IMR-90 (cell line): ENCODE data around the gene TRIM44. TPM values are rescaled to one million over a fixed set of nuclear protein-coding genes. Genes with fewer than 3 reads are reported as not detected.

Experiments used
- ATAC-seq: fragments of 200-7000 bp; cut with Tn5 transposase; 2 replicates; pipeline ENCODE4 v1.9.1; 2020; ENCODE audit warnings: low read depth, mild to moderate bottlenecking, moderate library complexity
- BruUV-seq: library from RNA; stranded (reverse); fragments of 400-500 nt; replicated peaks from 2 replicates; lab custom pipeline; 2021; lab: Mats Ljungman, UMichigan
- CTCF ChIA-PET: fragments of 300-600 bp; formaldehyde crosslinking; extraction: SDS; loops from one replicate; lab custom pipeline; 2021; ENCODE audit warnings: antibody characterized with exemption; lab: Yijun Ruan, JAX
- POLR2A ChIA-PET: fragments of 300-600 bp; sonication (Branson Sonifier 250); formaldehyde crosslinking; loops from one replicate; lab custom pipeline; 2022; ENCODE audit warnings: antibody characterized with exemption; ENCODE audit not compliant: unreplicated experiment; lab: Charles Lee
- DNase-seq: peaks from one replicate; pipeline ENCODE4 v3.0.0; 2013
- H2AFZ ChIP-seq: replicated peaks from 2 replicates; pipeline ENCODE3; 2013; ENCODE audit warnings: low read length, mild to moderate bottlenecking; ENCODE audit not compliant: poor library complexity
- H2AK5ac ChIP-seq: 2 replicates; pipeline ENCODE4 v1.6.1; 2013; ENCODE audit warnings: low read depth, low read length, inconsistent platforms
- H2AK9ac ChIP-seq: replicated peaks from 2 replicates; pipeline ENCODE3; 2013; ENCODE audit warnings: mild to moderate bottlenecking, low read depth, low read length, moderate library complexity; ENCODE audit not compliant: poor library complexity
- H2BK120ac ChIP-seq: 2 replicates; pipeline ENCODE4 v1.6.1; 2013; ENCODE audit warnings: low read depth, low read length, inconsistent platforms
- H2BK15ac ChIP-seq: 3 replicates; pipeline ENCODE4 v1.6.1; 2013; ENCODE audit warnings: low read depth, low read length, inconsistent platforms
- H2BK20ac ChIP-seq: 2 replicates; pipeline ENCODE4 v1.6.1; 2013; ENCODE audit warnings: low read depth, mild to moderate bottlenecking, inconsistent platforms, low read length, moderate library complexity
- H2BK5ac ChIP-seq: 2 replicates; pipeline ENCODE4 v1.6.1; 2013; ENCODE audit warnings: mild to moderate bottlenecking, low read depth, low read length, inconsistent platforms; ENCODE audit not compliant: poor library complexity, severe bottlenecking
- H3K14ac ChIP-seq: replicated peaks from 2 replicates; pipeline ENCODE4 v1.6.1; 2013; ENCODE audit warnings: low read depth, low read length, inconsistent platforms
- H3K18ac ChIP-seq: 2 replicates; pipeline ENCODE4 v1.6.1; 2013; ENCODE audit warnings: low read depth, low read length, control low read depth
- H3K23ac ChIP-seq: 2 replicates; pipeline ENCODE4 v1.6.1; 2013; ENCODE audit warnings: low read depth, low read length, inconsistent platforms
- H3K27ac ChIP-seq: 2 replicates; pipeline ENCODE4 v1.5.1; 2013; ENCODE audit warnings: mild to moderate bottlenecking, control low read depth, low read length; ENCODE audit not compliant: insufficient read depth
- H3K27me3 ChIP-seq: 2 replicates; pipeline ENCODE4 v1.6.1; 2013; ENCODE audit warnings: low read length; ENCODE audit not compliant: control insufficient read depth, insufficient read depth
- H3K36me3 ChIP-seq: 2 replicates; pipeline ENCODE4 v1.6.1; 2013; ENCODE audit warnings: low read length, mixed read lengths; ENCODE audit not compliant: control insufficient read depth, insufficient read depth
- H3K4ac ChIP-seq: 2 replicates; pipeline ENCODE4 v1.6.1; 2013; ENCODE audit warnings: low read depth, low read length, inconsistent platforms
- H3K4me1 ChIP-seq: 2 replicates; pipeline ENCODE4 v1.6.1; 2013; ENCODE audit warnings: low read length, mixed read lengths; ENCODE audit not compliant: control insufficient read depth, insufficient read depth
- H3K4me2 ChIP-seq: 2 replicates; pipeline ENCODE4 v1.6.1; 2013; ENCODE audit warnings: low read depth, mild to moderate bottlenecking, control low read depth, low read length, moderate library complexity
- H3K4me3 ChIP-seq: 2 replicates; pipeline ENCODE4 v1.5.1; 2013; ENCODE audit warnings: low read depth, mild to moderate bottlenecking, control low read depth, low read length, moderate library complexity; ENCODE audit not compliant: insufficient read depth
- H3K56ac ChIP-seq: 2 replicates; pipeline ENCODE4 v1.6.1; 2013; ENCODE audit warnings: low read length, inconsistent platforms; ENCODE audit not compliant: insufficient read depth; ENCODE audit errors: extremely low read depth
- H3K79me1 ChIP-seq, 2 experiments: 2 replicates each; pipeline ENCODE4 v1.6.1; 2013; ENCODE audit warnings: low read length in 2 of 2, inconsistent platforms in 1 of 2, low read depth in 1 of 2
- H3K9ac ChIP-seq: 2 replicates; pipeline ENCODE4 v1.6.1; 2013; ENCODE audit warnings: low read depth, low read length, control low read depth
- H3K9me1 ChIP-seq: 2 replicates; pipeline ENCODE4 v1.6.1; 2013; ENCODE audit warnings: low read length, inconsistent platforms; ENCODE audit not compliant: insufficient read depth
- H3K9me3 ChIP-seq: 2 replicates; pipeline ENCODE4 v1.6.1; 2013; ENCODE audit warnings: low read length; ENCODE audit not compliant: control insufficient read depth, insufficient read depth
- H4K20me1 ChIP-seq: 2 replicates; pipeline ENCODE4 v1.6.1; 2013; ENCODE audit warnings: low read length, inconsistent platforms; ENCODE audit not compliant: insufficient read depth
- H4K5ac ChIP-seq: 2 replicates; pipeline ENCODE4 v1.6.1; 2013; ENCODE audit warnings: mild to moderate bottlenecking, low read depth, low read length, control low read depth
- H4K8ac ChIP-seq, 2 experiments: 2 replicates each; pipeline ENCODE4 v1.6.1; 2013; ENCODE audit warnings: low read depth in 2 of 2, low read length in 2 of 2, control low read depth in 1 of 2, inconsistent platforms in 1 of 2
- H4K91ac ChIP-seq: 2 replicates; pipeline ENCODE4 v1.6.1; 2013; ENCODE audit warnings: low read depth, low read length, inconsistent platforms; ENCODE audit not compliant: insufficient read depth
- BHLHE40 ChIP-seq: fragments of 150-350 bp; IDR thresholded peaks from 2 replicates; pipeline ENCODE4 v1.6.1; 2016; ENCODE audit warnings: mild to moderate bottlenecking, low read depth, low read length
- CHD1 ChIP-seq: IDR thresholded peaks from 2 replicates; pipeline ENCODE4 v1.6.1; 2012; ENCODE audit warnings: low read depth, low read length, improper control_type of control experiment
- ELK1 ChIP-seq: fragments of 150-350 bp; IDR thresholded peaks from 2 replicates; pipeline ENCODE4 v1.6.1; 2016; ENCODE audit warnings: low read depth, mild to moderate bottlenecking, low read length, moderate library complexity, borderline replicate concordance
- FOS ChIP-seq: fragments of 150-350 bp; IDR thresholded peaks from 2 replicates; pipeline ENCODE4 v1.6.1; 2016; ENCODE audit warnings: low read depth, low read length
- MAFK ChIP-seq: IDR thresholded peaks from 2 replicates; pipeline ENCODE4 v1.6.1; 2012; ENCODE audit warnings: low read depth, low read length, improper control_type of control experiment
- POLR2A ChIP-seq: IDR thresholded peaks from 2 replicates; pipeline ENCODE4 v1.6.1; 2012; ENCODE audit warnings: mild to moderate bottlenecking, low read depth, low read length
- RAD21 ChIP-seq: IDR thresholded peaks from 2 replicates; pipeline ENCODE4 v1.6.1; 2012; ENCODE audit warnings: low read length, improper control_type of control experiment
- RCOR1 ChIP-seq: IDR thresholded peaks from 2 replicates; pipeline ENCODE4 v1.6.1; 2012; ENCODE audit warnings: mild to moderate bottlenecking, low read length, improper control_type of control experiment; ENCODE audit not compliant: insufficient replicate concordance
- RFX5 ChIP-seq: IDR thresholded peaks from 2 replicates; pipeline ENCODE4 v1.8.0; 2012; ENCODE audit warnings: low read depth, mild to moderate bottlenecking, low read length, moderate library complexity
- SMC3 ChIP-seq: fragments of 150-350 bp; IDR thresholded peaks from 2 replicates; pipeline ENCODE4 v1.6.1; 2016; ENCODE audit warnings: low read depth, mild to moderate bottlenecking, antibody characterized with exemption, low read length, moderate library complexity
- WGBS, 2 experiments: methylation state at CpG; one replicate each; pipeline versions ENCODE4 v1.1.5 to v1.1.7; 2013; ENCODE audit warnings: missing lambda C conversion rate in 2 of 2; ENCODE audit not compliant: insufficient read length in 1 of 2; ENCODE audit errors: extremely low coverage in 2 of 2; 5-methylcytosine and 5-hydroxymethylcytosine counted together
- dilution Hi-C: fragments of 300-500 bp; cut with HindIII; formaldehyde crosslinking; loops from one replicate; pipeline ENCODE4 v1.14.3; 2018; ENCODE audit warnings: low sequenced_read_pairs; ENCODE audit not compliant: unreplicated experiment
- in situ Hi-C: fragments of 300-500 bp; cut with MboI; formaldehyde crosslinking; loops from 3 replicates; pipeline ENCODE4 v1.14.3; 2019; ENCODE audit warnings: low sequenced_read_pairs, inconsistent platforms, mixed read lengths
- intact Hi-C: fragments of 100-400 bp; cut with micrococcal nuclease; formaldehyde crosslinking; loops from 2 replicates; pipeline ENCODE4 v1.10.0; 2022
- polyA plus RNA-seq, 3 experiments: library from polyadenylated mRNA; depleted of rRNA; stranded (reverse); fragments of >200 nt; gene quantifications; 2 replicates each; pipeline ENCODE4 v1.2.3, GENCODE V29; 2012; ENCODE audit warnings: low replicate concordance in 1 of 3
- total RNA-seq: library from RNA; depleted of rRNA; stranded (reverse); fragments of >200 nt; gene quantifications from 2 replicates; pipeline ENCODE4 v1.2.3, GENCODE V29; 2012

Gene TRIM44
- total and polyA plus RNA-seq, 2 of the 4 experiments (the other 2 are of a cell fraction) = 50.7 to 104 TPM

GRCh38 chr11:35629511-35629910 lies 33.1 kb upstream of the TRIM44 start:
- Histone ChIP-seq H3K9ac (no peak overlapping the region), H3K56ac (no peak overlapping the region), H3K14ac (peak overlapping the region; percentile 53; the same call in 1 of the 2 replicates), H2AK9ac (peak overlapping the region; percentile 20), H3K4me2 (no peak overlapping the region), H2BK120ac (peak overlapping the region; percentile 79), H3K4me3 (no peak overlapping the region), H3K27me3 (no peaks in the 10 kb centered on the region), H4K8ac (peak overlapping the region in 1 of 2 experiments; percentile 3; a peak in 2 of 4 replicates), H3K36me3 (no peaks in the 10 kb centered on the region), H3K27ac (peak overlapping the region; percentile 19; the same call in 1 of the 2 replicates), H3K9me1 (peaks cover 12% of the 10 kb centered on the region), H2BK15ac (peak overlapping the region; percentile 80), H3K23ac (0 out of 2 replicates have a peak overlapping the region, but pooled peaks have one; percentile 47), H2BK5ac (peak overlapping the region; percentile 19), H3K79me1 (peaks cover 0 to 5% of the 10 kb centered on the region in 2 experiments; a peak in 1 of 4 replicates), H2AK5ac (peak overlapping the region; percentile 98), H3K4ac (peak overlapping the region; percentile 81), H4K5ac (no peak overlapping the region), H3K9me3 (no peaks in the 10 kb centered on the region), H4K91ac (peak overlapping the region; percentile 72), H2AFZ (no peak overlapping the region), H3K18ac (peak overlapping the region; percentile 28; the same call in 1 of the 2 replicates), H4K20me1 (no peaks in the 10 kb centered on the region), H2BK20ac (peak overlapping the region; percentile 83), H3K4me1 (peaks cover 10% of the 10 kb centered on the region)
- dilution Hi-C loops (no loop called here), intact Hi-C loops (loop anchor here (10.0 kb wide), 1 partner anchor 95 kb away; no protein-coding TSS in a partner anchor), in situ Hi-C loops (no loop called here)
- ATAC-seq (no peak; the same call in 1 of the 2 replicates), DNase-seq (no peak)
- BruUV-seq = no TSS peak
- CTCF ChIA-PET = interaction anchor here (1.2 kb wide), 1 partner anchor 193 kb away, joined by 5 read pairs; no protein-coding TSS in a partner anchor
- TF ChIP-seq ELK1 = no peak
- TF ChIP-seq RCOR1 = no peak
- TF ChIP-seq CHD1 = no peak
- no peak for TF ChIP-seq RFX5
- no peak for TF ChIP-seq RAD21
- TF ChIP-seq POLR2A = no peak
- no peak for TF ChIP-seq SMC3
- TF ChIP-seq FOS = no peak
- no peak for TF ChIP-seq MAFK
- TF ChIP-seq BHLHE40 = no peak
- POLR2A ChIA-PET = no interaction called here
- 81% methylated on average over 4 of the region's 4 CpGs; no CpG with 5 or more reads in 1 of the 2 experiments for whole genome bisulfite sequencing, 2 experiments
